HEK293T (cell line): ENCODE data around the gene PLPP4.

Experiments
- BHLHE40 ChIP-seq: fragments of 450-650 bp; IDR thresholded peaks from 2 replicates; pipeline ENCODE4 v1.6.1; 2016; ENCODE audit warnings: mild to moderate bottlenecking, moderate library complexity, borderline replicate concordance
- ELF4 ChIP-seq: fragments of 450-650 bp; IDR thresholded peaks from 2 replicates; pipeline ENCODE4 v1.6.1; 2017; ENCODE audit warnings: antibody characterized with exemption
- LEF1 ChIP-seq: fragments of 450-650 bp; IDR thresholded peaks from 2 replicates; pipeline ENCODE4 v1.6.1; 2017; ENCODE audit warnings: mild to moderate bottlenecking, borderline replicate concordance
- NFRKB ChIP-seq: fragments of 450-650 bp; IDR thresholded peaks from 2 replicates; pipeline ENCODE4 v1.6.1; 2016; ENCODE audit warnings: mild to moderate bottlenecking, moderate library complexity

- TF ChIP-seq ELF4 (no peak), BHLHE40 (no peak), LEF1 (no peak), NFRKB (no peak)
These were observed 2.0 kb upstream of the PLPP4 start for GRCh38 chr10:120455004-120455403.
